ENCODE results near the gene MYADML2.

DNA sequence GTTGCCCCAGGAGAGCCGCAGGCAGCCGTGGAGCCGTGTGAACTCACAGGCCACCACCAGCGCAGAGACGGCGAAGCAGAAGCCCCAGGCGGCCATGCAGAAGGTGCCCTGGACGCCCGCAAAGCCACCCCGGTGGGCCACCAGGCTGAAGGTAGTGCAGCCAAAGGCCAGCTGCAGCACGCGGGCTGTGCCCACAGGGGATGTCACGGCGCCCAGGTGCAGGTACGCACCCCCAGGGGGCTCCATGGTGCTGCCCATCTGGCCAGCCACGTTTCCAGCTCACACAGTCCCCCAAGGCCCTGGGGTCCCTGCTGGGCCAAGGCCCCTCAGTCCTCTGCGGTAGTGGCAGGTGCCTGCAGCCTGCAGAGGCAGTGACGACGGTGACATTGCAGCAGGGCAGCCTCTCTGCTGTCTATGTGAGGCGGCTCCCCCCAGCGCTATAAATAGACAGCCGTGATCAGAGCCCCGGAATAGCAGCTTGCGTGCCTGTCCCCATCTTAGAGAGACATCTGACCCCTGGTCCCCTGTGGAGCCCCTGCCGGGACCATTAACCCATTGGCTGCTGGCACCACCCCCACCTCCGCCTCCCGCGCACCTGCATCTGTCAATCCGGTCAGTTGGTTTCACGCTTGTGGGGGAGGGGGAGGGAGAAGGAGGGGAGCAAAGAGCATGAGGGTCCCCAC, 5.4 kb downstream of the MYADML2 start:
- TF ChIP-seq, protein P1, sequence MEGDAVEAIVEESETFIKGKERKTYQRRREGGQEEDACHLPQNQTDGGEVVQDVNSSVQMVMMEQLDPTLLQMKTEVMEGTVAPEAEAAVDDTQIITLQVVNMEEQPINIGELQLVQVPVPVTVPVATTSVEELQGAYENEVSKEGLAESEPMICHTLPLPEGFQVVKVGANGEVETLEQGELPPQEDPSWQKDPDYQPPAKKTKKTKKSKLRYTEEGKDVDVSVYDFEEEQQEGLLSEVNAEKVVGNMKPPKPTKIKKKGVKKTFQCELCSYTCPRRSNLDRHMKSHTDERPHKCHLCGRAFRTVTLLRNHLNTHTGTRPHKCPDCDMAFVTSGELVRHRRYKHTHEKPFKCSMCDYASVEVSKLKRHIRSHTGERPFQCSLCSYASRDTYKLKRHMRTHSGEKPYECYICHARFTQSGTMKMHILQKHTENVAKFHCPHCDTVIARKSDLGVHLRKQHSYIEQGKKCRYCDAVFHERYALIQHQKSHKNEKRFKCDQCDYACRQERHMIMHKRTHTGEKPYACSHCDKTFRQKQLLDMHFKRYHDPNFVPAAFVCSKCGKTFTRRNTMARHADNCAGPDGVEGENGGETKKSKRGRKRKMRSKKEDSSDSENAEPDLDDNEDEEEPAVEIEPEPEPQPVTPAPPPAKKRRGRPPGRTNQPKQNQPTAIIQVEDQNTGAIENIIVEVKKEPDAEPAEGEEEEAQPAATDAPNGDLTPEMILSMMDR (conservative IDR thresholded peaks at IDR 0.05; ENCODE audit: low read depth, low read length), result no peak
- no peak for TF ChIP-seq EZH2 (IDR thresholded peaks at IDR 0.05; ENCODE audit: low read length, unreplicated experiment)
